HL-60 (cell line): ENCODE results near the gene KANSL1.
"Not testable (repeated sequence)": the region's sequence is repeated elsewhere in the genome, so short reads cannot be mapped to it uniquely, and the experiment has no call there.

Experiments
- DNase-seq, 2 experiments: peaks; one replicate each; pipeline ENCODE4 v3.0.0-alpha.2; 2010 to 2020; ENCODE audit warnings: low read depth in 1 of 2, low spot score in 1 of 2
- H3K27ac ChIP-seq: fragments of 250-450 bp; sonication (Bioruptor Pico); replicated peaks from 2 replicates; pipeline ENCODE4 v1.5.1; 2020; ENCODE audit warnings: mild to moderate bottlenecking, moderate library complexity
- H3K27me3 ChIP-seq: fragments of 250-450 bp; sonication (Bioruptor Pico); 2 replicates; pipeline ENCODE4 v1.5.1; 2021; ENCODE audit warnings: mild to moderate bottlenecking, moderate library complexity; ENCODE audit not compliant: insufficient read depth, poor library complexity, severe bottlenecking
- H3K4me3 ChIP-seq: replicated peaks from 2 replicates; pipeline ENCODE4 v1.5.1; 2011; ENCODE audit warnings: mild to moderate bottlenecking, control low read depth, low read length; ENCODE audit not compliant: insufficient read depth
- GABPA ChIP-seq: IDR thresholded peaks from 2 replicates; pipeline ENCODE4 v1.6.1; 2012; ENCODE audit warnings: low read depth
- POLR2AphosphoS5 ChIP-seq: IDR thresholded peaks from 2 replicates; pipeline ENCODE4 v1.6.1; 2012; ENCODE audit warnings: low read depth
- SPI1 ChIP-seq: IDR thresholded peaks from 2 replicates; pipeline ENCODE4 v1.6.1; 2012; ENCODE audit warnings: low read depth, mild to moderate bottlenecking, borderline replicate concordance
- TF ChIP-seq, protein P1 (sequence below): IDR thresholded peaks from one replicate; pipeline ENCODE4 v1.5.1; 2011; ENCODE audit warnings: low read length, control low read depth, inconsistent platforms; ENCODE audit not compliant: insufficient read depth
- TF ChIP-seq, protein P2 (sequence below): IDR thresholded peaks from 2 replicates; pipeline ENCODE4 v1.6.1; 2012; ENCODE audit warnings: low read depth; ENCODE audit not compliant: insufficient replicate concordance

Gene KANSL1

DNA sequence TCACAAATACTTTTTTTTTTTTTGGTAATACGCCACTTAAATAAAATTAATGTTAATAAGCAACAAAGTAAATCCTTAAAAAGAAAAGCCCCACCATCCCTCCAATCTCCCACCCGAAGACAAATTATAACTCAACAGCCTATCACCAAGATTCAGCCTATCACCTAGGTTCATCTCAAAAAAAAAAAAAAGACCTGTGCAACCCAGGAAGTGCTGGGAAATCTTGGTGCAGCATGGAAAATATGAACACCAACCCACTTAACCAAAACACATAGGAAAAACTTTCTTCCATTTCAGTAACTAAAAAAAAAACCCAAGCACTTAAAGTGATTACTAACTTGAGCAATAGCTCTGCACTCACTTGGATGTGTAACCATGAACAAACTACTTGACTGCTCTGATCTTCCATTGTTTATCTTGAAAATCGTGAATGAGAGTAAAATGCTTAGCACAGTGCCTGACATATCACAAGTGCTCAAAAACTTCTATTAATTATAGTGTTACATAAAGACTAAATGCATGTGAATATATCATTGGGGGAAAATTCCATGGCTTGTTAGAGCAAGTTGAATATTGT lies 103.8 kb downstream of the KANSL1 start:
- no peak for TF ChIP-seq GABPA
- DNase-seq = no peak
- no peaks in the 10 kb centered on the region for H3K27me3 ChIP-seq
- H3K4me3 ChIP-seq = no peak overlapping the region
- no peak overlapping the region for H3K27ac ChIP-seq

DNA sequence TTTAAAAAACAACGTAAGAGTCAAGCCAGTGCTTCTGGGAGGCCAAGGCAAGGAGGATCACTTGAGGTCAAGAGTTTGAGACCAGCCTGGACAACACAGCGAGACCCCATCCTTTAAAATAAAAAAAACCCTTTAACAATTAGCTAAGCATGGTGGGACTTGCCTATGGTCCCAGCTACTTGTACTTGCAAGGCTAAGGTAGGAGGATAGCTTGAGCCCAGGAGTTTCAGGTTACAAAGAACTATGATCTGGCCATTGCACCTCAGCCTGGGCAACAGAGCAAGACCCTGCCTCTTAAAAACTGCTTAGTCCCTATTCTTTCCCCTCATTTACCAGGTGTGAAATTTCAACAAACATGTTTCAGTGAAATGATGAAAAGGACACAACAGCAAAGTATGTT lies 104.6 kb downstream of the KANSL1 start:
- no peak for TF ChIP-seq POLR2AphosphoS5
- TF ChIP-seq, protein P1, sequence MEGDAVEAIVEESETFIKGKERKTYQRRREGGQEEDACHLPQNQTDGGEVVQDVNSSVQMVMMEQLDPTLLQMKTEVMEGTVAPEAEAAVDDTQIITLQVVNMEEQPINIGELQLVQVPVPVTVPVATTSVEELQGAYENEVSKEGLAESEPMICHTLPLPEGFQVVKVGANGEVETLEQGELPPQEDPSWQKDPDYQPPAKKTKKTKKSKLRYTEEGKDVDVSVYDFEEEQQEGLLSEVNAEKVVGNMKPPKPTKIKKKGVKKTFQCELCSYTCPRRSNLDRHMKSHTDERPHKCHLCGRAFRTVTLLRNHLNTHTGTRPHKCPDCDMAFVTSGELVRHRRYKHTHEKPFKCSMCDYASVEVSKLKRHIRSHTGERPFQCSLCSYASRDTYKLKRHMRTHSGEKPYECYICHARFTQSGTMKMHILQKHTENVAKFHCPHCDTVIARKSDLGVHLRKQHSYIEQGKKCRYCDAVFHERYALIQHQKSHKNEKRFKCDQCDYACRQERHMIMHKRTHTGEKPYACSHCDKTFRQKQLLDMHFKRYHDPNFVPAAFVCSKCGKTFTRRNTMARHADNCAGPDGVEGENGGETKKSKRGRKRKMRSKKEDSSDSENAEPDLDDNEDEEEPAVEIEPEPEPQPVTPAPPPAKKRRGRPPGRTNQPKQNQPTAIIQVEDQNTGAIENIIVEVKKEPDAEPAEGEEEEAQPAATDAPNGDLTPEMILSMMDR = no peak
- TF ChIP-seq SPI1 = no peak
- TF ChIP-seq GABPA = no peak
- TF ChIP-seq, protein P2, sequence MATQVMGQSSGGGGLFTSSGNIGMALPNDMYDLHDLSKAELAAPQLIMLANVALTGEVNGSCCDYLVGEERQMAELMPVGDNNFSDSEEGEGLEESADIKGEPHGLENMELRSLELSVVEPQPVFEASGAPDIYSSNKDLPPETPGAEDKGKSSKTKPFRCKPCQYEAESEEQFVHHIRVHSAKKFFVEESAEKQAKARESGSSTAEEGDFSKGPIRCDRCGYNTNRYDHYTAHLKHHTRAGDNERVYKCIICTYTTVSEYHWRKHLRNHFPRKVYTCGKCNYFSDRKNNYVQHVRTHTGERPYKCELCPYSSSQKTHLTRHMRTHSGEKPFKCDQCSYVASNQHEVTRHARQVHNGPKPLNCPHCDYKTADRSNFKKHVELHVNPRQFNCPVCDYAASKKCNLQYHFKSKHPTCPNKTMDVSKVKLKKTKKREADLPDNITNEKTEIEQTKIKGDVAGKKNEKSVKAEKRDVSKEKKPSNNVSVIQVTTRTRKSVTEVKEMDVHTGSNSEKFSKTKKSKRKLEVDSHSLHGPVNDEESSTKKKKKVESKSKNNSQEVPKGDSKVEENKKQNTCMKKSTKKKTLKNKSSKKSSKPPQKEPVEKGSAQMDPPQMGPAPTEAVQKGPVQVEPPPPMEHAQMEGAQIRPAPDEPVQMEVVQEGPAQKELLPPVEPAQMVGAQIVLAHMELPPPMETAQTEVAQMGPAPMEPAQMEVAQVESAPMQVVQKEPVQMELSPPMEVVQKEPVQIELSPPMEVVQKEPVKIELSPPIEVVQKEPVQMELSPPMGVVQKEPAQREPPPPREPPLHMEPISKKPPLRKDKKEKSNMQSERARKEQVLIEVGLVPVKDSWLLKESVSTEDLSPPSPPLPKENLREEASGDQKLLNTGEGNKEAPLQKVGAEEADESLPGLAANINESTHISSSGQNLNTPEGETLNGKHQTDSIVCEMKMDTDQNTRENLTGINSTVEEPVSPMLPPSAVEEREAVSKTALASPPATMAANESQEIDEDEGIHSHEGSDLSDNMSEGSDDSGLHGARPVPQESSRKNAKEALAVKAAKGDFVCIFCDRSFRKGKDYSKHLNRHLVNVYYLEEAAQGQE = no peak
- H3K27me3 ChIP-seq = no peaks in the 10 kb centered on the region
- no peak overlapping the region for H3K27ac ChIP-seq
- no peak for DNase-seq
- H3K4me3 ChIP-seq = no peak overlapping the region

GRCh38 chr17:46087871-46088270 lies 105.4 kb downstream of the KANSL1 start:
- H3K27me3 ChIP-seq, H3K27ac ChIP-seq, H3K4me3 ChIP-seq, DNase-seq: not testable (repeated sequence)

- TF ChIP-seq POLR2AphosphoS5 = no peak
- TF ChIP-seq, protein P1 = no peak
- TF ChIP-seq, protein P2 = no peak
- Histone ChIP-seq H3K27ac (no peak overlapping the region), H3K4me3 (no peak overlapping the region), H3K27me3 (no peaks in the 10 kb centered on the region)
- DNase-seq = no peak
These were observed 106.4 kb downstream of the KANSL1 start for GRCh38 chr17:46086821-46087220.

GRCh38 chr17:46085522-46085921 lies 107.7 kb downstream of the KANSL1 start:
- no peak overlapping the region for H3K27ac ChIP-seq
- H3K27me3 ChIP-seq = no peaks in the 10 kb centered on the region
- TF ChIP-seq, protein P2 = no peak
- TF ChIP-seq, protein P1 = no peak
- TF ChIP-seq SPI1 = no peak
- no peak for TF ChIP-seq GABPA
- TF ChIP-seq POLR2AphosphoS5 = no peak

More at GRCh38 chr17:46085522-46085921, 107.7 kb downstream of the KANSL1 start:
- H3K4me3 ChIP-seq = no peak overlapping the region
- no peak for DNase-seq
